ENCODE data around the gene HBE1. TPM values are rescaled to one million over a fixed set of nuclear protein-coding genes. Genes with fewer than 3 reads are reported as not detected.

The HBE1 gene
- total RNA-seq, 1 donor from 2014 or later, result not detected

DNA sequence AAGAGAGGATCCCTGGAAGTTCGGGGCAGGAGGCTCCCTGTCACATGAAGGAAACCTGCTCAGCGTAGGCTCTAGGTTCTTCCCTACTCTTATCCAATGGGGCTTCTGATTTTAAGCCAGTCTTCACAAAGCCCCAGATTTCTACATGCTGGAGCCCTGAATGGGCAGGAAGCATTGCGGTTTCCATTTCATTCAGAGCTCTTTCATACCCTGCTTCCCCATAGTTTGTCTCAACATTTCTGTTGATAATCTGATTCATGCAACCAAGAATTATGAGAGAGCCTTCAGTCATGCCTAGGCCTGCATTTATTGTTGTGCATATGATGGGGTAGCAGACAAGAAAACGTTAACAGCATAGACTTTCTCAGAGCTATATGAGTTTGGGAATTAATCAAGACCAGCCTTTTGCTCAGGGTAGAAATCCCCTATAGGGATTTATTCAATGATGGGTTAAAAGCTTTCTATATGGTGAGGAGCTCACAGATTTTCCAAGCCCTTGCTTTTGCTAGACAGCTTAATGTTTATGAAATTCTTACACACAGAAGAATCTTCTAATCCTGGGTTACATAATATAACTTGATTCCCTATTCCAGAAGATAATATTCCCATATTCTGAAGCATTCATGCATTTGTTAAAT is 16.1 kb upstream of the HBE1 start:
- DNase-seq (ENCODE audit: low spot score, unreplicated experiment), result no peak
- Mint-ChIP-seq H3K4me3 (ENCODE audit: low read depth) (no peak overlapping the region), H3K9me3 (ENCODE audit: low read depth) (no peaks in the 10 kb centered on the region), H3K4me1 (ENCODE audit: low read depth) (no peaks in the 10 kb centered on the region), H3K36me3 (ENCODE audit: insufficient read depth) (no peaks in the 10 kb centered on the region), H3K27me3 (no peaks in the 10 kb centered on the region), H3K27ac (no peak overlapping the region)
- TF ChIP-seq, protein P1, sequence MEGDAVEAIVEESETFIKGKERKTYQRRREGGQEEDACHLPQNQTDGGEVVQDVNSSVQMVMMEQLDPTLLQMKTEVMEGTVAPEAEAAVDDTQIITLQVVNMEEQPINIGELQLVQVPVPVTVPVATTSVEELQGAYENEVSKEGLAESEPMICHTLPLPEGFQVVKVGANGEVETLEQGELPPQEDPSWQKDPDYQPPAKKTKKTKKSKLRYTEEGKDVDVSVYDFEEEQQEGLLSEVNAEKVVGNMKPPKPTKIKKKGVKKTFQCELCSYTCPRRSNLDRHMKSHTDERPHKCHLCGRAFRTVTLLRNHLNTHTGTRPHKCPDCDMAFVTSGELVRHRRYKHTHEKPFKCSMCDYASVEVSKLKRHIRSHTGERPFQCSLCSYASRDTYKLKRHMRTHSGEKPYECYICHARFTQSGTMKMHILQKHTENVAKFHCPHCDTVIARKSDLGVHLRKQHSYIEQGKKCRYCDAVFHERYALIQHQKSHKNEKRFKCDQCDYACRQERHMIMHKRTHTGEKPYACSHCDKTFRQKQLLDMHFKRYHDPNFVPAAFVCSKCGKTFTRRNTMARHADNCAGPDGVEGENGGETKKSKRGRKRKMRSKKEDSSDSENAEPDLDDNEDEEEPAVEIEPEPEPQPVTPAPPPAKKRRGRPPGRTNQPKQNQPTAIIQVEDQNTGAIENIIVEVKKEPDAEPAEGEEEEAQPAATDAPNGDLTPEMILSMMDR (IDR thresholded peaks at IDR 0.05; ENCODE audit: unreplicated experiment), result no peak

DNA sequence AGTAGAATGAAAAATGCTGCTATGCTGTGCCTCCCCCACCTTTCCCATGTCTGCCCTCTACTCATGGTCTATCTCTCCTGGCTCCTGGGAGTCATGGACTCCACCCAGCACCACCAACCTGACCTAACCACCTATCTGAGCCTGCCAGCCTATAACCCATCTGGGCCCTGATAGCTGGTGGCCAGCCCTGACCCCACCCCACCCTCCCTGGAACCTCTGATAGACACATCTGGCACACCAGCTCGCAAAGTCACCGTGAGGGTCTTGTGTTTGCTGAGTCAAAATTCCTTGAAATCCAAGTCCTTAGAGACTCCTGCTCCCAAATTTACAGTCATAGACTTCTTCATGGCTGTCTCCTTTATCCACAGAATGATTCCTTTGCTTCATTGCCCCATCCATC is 14.9 kb upstream of the HBE1 start:
- H3K36me3 Mint-ChIP-seq (ENCODE audit: insufficient read depth), result no peaks in the 10 kb centered on the region
- H3K27ac Mint-ChIP-seq, result no peak overlapping the region
- no peaks in the 10 kb centered on the region for H3K27me3 Mint-ChIP-seq
- H3K4me3 Mint-ChIP-seq (ENCODE audit: low read depth), result no peak overlapping the region
- TF ChIP-seq, protein P1 (IDR thresholded peaks at IDR 0.05; ENCODE audit: unreplicated experiment), result no peak
- DNase-seq (ENCODE audit: low spot score, unreplicated experiment), result no peak
- peaks cover 2% of the 10 kb centered on the region for H3K4me1 Mint-ChIP-seq (ENCODE audit: low read depth)
- no peaks in the 10 kb centered on the region for H3K9me3 Mint-ChIP-seq (ENCODE audit: low read depth)

DNA sequence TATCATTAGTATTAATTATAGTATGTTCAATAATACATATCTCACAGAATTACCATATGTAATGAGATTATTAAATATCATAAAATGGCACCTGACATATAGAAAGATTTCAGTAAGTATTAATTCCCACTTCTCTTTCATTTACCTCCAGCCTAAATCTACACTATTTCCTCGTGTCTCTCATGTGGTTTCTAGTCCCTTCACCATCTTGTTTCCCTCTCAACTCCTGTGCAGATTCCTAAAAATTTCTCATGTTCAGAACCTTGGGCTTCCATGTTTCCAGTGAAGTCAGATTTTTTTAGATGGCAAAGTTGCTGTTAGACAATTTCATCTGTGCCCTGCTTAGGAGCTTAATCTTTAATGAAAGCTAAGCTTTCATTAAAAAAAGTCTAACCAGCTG is 14.1 kb upstream of the HBE1 start:
- TF ChIP-seq, protein P1 (IDR thresholded peaks at IDR 0.05; ENCODE audit: unreplicated experiment), result no peak
- Mint-ChIP-seq H3K9me3 (ENCODE audit: low read depth) (no peaks in the 10 kb centered on the region), H3K27ac (no peak overlapping the region), H3K4me3 (ENCODE audit: low read depth) (no peak overlapping the region), H3K4me1 (ENCODE audit: low read depth) (peaks cover 2% of the 10 kb centered on the region), H3K36me3 (ENCODE audit: insufficient read depth) (no peaks in the 10 kb centered on the region), H3K27me3 (no peaks in the 10 kb centered on the region)
- DNase-seq (ENCODE audit: low spot score, unreplicated experiment), result no peak

DNA sequence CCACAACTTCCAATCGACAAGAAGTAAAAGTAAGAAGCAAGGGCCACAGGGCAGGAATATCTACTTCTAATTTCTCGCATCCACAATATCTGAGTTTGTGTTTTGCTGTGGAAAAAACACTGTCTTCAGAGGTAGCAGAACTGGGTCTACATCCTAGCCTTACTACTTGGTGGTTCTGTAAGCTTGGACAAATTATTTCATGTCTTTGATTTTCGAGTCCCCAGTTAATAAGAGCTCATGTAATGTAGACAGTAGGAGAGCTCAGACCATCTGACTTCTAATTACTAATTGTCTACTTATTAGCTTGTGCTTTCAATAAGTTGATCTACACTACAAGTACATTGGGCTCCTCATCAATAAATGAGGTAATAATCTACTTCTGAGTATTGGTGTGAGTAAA is 13.3 kb upstream of the HBE1 start:
- Mint-ChIP-seq H3K27me3 (no peaks in the 10 kb centered on the region), H3K9me3 (ENCODE audit: low read depth) (no peaks in the 10 kb centered on the region), H3K36me3 (ENCODE audit: insufficient read depth) (no peaks in the 10 kb centered on the region), H3K4me1 (ENCODE audit: low read depth) (peaks cover 2% of the 10 kb centered on the region), H3K27ac (no peak overlapping the region), H3K4me3 (ENCODE audit: low read depth) (no peak overlapping the region)
- DNase-seq (ENCODE audit: low spot score, unreplicated experiment), result no peak
- TF ChIP-seq, protein P1 (IDR thresholded peaks at IDR 0.05; ENCODE audit: unreplicated experiment), result no peak

DNA sequence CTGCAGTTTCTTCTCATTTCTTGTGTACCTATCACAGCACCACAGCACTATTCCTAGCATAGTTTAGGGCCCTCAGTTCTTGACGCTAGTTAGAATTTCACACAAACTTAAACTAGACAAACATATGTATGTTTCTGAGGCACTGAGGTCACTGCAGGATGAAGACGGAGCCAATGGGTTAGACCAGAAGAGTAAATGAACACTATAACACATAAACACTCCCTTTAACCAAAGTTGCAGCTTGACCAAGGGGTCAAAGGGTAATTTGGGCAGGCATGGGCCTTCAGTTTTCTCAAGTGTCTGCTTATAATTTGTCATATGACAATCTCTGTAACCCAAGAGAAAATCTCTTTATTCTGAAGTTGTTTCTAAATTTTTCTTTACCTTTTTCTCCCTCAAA is 12.9 kb upstream of the HBE1 start:
- H3K9me3 Mint-ChIP-seq (ENCODE audit: low read depth), result no peaks in the 10 kb centered on the region
- H3K36me3 Mint-ChIP-seq (ENCODE audit: insufficient read depth), result no peaks in the 10 kb centered on the region
- H3K27me3 Mint-ChIP-seq, result no peaks in the 10 kb centered on the region
- H3K27ac Mint-ChIP-seq, result no peak overlapping the region
- TF ChIP-seq, protein P1 (IDR thresholded peaks at IDR 0.05; ENCODE audit: unreplicated experiment), result no peak
- no peak for DNase-seq (ENCODE audit: low spot score, unreplicated experiment)
- H3K4me1 Mint-ChIP-seq (ENCODE audit: low read depth), result peaks cover 2% of the 10 kb centered on the region
- H3K4me3 Mint-ChIP-seq (ENCODE audit: low read depth), result no peak overlapping the region

All from progenitor cell of endocrine pancreas (in vitro differentiated cells).